SK-N-SH (cell line): ENCODE measurements around the gene LMF1.

Experiments
- ELF1 ChIP-seq: IDR thresholded peaks from 2 replicates; pipeline ENCODE4 v1.4.0; 2012
- EP300 ChIP-seq, 2 experiments: IDR thresholded peaks; 2 replicates each; pipeline versions ENCODE4 v1.4.0 to v1.6.1; 2012; ENCODE audit warnings: borderline replicate concordance in 1 of 2, low read depth in 1 of 2, low read length in 1 of 2
- EZH2phosphoT487 ChIP-seq: fragments of 200-600 bp; sonication (generic); IDR thresholded peaks from 2 replicates; pipeline ENCODE4 v1.6.1; 2017; ENCODE audit warnings: low read depth, mixed run types, mild to moderate bottlenecking, antibody characterized with exemption, moderate library complexity, borderline replicate concordance
- GABPA ChIP-seq: IDR thresholded peaks from 2 replicates; pipeline ENCODE4 v1.4.0; 2012; ENCODE audit warnings: low read depth, mild to moderate bottlenecking
- JUND ChIP-seq: IDR thresholded peaks from 2 replicates; pipeline ENCODE4 v1.4.0; 2012
- MXI1 ChIP-seq: IDR thresholded peaks from 2 replicates; pipeline ENCODE4 v1.6.1; 2012; ENCODE audit warnings: mild to moderate bottlenecking, low read depth, low read length, improper control_type of control experiment
- NRF1 ChIP-seq: IDR thresholded peaks from 2 replicates; pipeline ENCODE4 v1.6.1; 2012; ENCODE audit warnings: low read depth, mild to moderate bottlenecking, low read length
- RAD21 ChIP-seq: IDR thresholded peaks from 2 replicates; pipeline ENCODE4 v1.6.1; 2012; ENCODE audit warnings: mild to moderate bottlenecking, low read length
- RFX5 ChIP-seq: IDR thresholded peaks from 2 replicates; pipeline ENCODE4 v1.6.1; 2012; ENCODE audit warnings: mild to moderate bottlenecking, improper control_type of control experiment, low read length
- YY1 ChIP-seq: IDR thresholded peaks from 2 replicates; pipeline ENCODE4 v1.4.0; 2012; ENCODE audit warnings: low read depth, mild to moderate bottlenecking
- TF ChIP-seq, protein P1 (sequence below): IDR thresholded peaks from 2 replicates; pipeline ENCODE4; 2012
- TF ChIP-seq, protein P2 (sequence below): fragments of 200-600 bp; sonication (generic); IDR thresholded peaks from 2 replicates; pipeline ENCODE4 v1.6.1; 2017; ENCODE audit warnings: antibody characterized with exemption, mild to moderate bottlenecking, moderate library complexity
- TF ChIP-seq, protein P3 (sequence below): fragments of 150-350 bp; IDR thresholded peaks from 2 replicates; pipeline ENCODE4 v1.6.1; 2016; ENCODE audit warnings: mild to moderate bottlenecking, low read depth, low read length

- no peak for TF ChIP-seq NRF1
- no peak for TF ChIP-seq GABPA
- TF ChIP-seq RFX5: no peak
- TF ChIP-seq, protein P1, sequence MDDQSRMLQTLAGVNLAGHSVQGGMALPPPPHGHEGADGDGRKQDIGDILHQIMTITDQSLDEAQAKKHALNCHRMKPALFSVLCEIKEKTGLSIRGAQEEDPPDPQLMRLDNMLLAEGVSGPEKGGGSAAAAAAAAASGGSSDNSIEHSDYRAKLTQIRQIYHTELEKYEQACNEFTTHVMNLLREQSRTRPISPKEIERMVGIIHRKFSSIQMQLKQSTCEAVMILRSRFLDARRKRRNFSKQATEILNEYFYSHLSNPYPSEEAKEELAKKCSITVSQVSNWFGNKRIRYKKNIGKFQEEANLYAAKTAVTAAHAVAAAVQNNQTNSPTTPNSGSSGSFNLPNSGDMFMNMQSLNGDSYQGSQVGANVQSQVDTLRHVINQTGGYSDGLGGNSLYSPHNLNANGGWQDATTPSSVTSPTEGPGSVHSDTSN: no peak
- TF ChIP-seq, protein P2, sequence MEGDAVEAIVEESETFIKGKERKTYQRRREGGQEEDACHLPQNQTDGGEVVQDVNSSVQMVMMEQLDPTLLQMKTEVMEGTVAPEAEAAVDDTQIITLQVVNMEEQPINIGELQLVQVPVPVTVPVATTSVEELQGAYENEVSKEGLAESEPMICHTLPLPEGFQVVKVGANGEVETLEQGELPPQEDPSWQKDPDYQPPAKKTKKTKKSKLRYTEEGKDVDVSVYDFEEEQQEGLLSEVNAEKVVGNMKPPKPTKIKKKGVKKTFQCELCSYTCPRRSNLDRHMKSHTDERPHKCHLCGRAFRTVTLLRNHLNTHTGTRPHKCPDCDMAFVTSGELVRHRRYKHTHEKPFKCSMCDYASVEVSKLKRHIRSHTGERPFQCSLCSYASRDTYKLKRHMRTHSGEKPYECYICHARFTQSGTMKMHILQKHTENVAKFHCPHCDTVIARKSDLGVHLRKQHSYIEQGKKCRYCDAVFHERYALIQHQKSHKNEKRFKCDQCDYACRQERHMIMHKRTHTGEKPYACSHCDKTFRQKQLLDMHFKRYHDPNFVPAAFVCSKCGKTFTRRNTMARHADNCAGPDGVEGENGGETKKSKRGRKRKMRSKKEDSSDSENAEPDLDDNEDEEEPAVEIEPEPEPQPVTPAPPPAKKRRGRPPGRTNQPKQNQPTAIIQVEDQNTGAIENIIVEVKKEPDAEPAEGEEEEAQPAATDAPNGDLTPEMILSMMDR: peak; percentile 36; the same call in 1 of the 2 replicates
- TF ChIP-seq JUND: no peak
- no peak for TF ChIP-seq EP300 (IDR thresholded peaks at IDR 0.05; ENCODE audit: borderline replicate concordance in 1 of 2, low read depth in 1 of 2, low read length in 1 of 2)
- TF ChIP-seq EZH2phosphoT487: no peak
- TF ChIP-seq MXI1: no peak
- TF ChIP-seq, protein P3, sequence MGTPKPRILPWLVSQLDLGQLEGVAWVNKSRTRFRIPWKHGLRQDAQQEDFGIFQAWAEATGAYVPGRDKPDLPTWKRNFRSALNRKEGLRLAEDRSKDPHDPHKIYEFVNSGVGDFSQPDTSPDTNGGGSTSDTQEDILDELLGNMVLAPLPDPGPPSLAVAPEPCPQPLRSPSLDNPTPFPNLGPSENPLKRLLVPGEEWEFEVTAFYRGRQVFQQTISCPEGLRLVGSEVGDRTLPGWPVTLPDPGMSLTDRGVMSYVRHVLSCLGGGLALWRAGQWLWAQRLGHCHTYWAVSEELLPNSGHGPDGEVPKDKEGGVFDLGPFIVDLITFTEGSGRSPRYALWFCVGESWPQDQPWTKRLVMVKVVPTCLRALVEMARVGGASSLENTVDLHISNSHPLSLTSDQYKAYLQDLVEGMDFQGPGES: no peak
- TF ChIP-seq YY1: no peak
- no peak for TF ChIP-seq RAD21
- no peak for TF ChIP-seq ELF1
Observed at GRCh38 chr16:894841-895240, 75.9 kb downstream of the LMF1 start.
